ENCODE data around the gene ZFC3H1.

DNA sequence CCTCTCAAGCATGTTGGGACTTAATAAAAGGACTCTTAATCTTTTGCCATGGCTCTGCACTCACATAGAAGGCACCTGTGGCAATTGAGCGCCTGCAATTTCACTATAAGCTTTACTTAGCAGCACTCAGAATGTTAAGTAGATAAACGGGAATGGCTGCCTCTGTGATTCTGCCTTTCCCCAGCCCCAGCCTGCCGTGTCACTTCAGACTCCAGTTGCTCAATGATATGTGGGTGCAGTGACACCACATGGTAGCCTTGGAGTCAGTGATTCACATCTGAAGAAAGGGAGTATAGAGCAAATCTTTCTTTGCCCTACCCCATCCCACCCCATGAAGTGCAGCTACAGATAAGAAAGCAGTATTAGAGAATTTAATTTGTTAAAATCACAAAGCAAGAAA lies 96.1 kb downstream of the ZFC3H1 start:
- TF ChIP-seq, protein P1, sequence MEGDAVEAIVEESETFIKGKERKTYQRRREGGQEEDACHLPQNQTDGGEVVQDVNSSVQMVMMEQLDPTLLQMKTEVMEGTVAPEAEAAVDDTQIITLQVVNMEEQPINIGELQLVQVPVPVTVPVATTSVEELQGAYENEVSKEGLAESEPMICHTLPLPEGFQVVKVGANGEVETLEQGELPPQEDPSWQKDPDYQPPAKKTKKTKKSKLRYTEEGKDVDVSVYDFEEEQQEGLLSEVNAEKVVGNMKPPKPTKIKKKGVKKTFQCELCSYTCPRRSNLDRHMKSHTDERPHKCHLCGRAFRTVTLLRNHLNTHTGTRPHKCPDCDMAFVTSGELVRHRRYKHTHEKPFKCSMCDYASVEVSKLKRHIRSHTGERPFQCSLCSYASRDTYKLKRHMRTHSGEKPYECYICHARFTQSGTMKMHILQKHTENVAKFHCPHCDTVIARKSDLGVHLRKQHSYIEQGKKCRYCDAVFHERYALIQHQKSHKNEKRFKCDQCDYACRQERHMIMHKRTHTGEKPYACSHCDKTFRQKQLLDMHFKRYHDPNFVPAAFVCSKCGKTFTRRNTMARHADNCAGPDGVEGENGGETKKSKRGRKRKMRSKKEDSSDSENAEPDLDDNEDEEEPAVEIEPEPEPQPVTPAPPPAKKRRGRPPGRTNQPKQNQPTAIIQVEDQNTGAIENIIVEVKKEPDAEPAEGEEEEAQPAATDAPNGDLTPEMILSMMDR (optimal IDR thresholded peaks at IDR 0.05 in 1 of 3, IDR thresholded peaks at IDR 0.05 in 1 of 3, conservative IDR thresholded peaks at IDR 0.05 in 1 of 3; ENCODE audit: extremely low read depth in 1 of 3, insufficient read depth in 2 of 3, low read length in 3 of 3) = peak in 1 of 3 experiments; percentile 17
- TF ChIP-seq EZH2 (IDR thresholded peaks at IDR 0.05; ENCODE audit: low read length) = no peak

All from keratinocyte (primary cell).